GM21423 (cell line): Measurements from ENCODE around the gene CRYAA.
"Not testable (repeated sequence)": the region's sequence is repeated elsewhere in the genome, so short reads cannot be mapped to it uniquely, and the experiment has no call there.

Experiments used
- ATAC-seq: cut with Tn5 transposase; IDR thresholded peaks from one replicate; pipeline ENCODE4 v1.9.1; 2021; ENCODE audit warnings: mild to moderate bottlenecking, moderate library complexity; ENCODE audit not compliant: unreplicated experiment

CRYAA gene, protein sequence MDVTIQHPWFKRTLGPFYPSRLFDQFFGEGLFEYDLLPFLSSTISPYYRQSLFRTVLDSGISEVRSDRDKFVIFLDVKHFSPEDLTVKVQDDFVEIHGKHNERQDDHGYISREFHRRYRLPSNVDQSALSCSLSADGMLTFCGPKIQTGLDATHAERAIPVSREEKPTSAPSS

DNA sequence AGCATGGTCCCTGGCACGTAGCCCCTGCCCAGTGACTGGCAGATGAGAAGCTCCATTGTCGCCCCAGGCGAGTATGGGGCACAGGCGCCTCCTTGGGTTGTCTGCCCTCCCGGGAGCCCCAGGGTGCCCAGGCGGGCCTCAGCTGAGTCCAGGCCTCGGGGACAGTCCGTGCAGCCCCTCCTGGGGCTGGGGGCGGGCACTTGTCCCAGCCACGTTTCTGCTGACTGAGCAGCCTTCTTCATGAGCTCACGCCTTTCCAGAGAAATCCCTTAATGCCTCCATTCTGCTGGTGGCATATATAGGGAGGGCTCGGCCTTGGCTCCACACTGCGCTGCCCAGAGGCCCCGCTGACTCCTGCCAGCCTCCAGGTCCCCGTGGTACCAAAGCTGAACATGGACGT lies at the start of gene CRYAA:
Gene CRYAA (plus strand): TSS at position 301 of the 400 bp plus-strand sequence. CDS start 92 bp downstream, at position 393.
- ATAC-seq: not testable (repeated sequence)

GRCh38 chr21:43130094-43130493 lies 38.7 kb upstream of the CRYAA start:
- not testable (repeated sequence) for ATAC-seq

DNA sequence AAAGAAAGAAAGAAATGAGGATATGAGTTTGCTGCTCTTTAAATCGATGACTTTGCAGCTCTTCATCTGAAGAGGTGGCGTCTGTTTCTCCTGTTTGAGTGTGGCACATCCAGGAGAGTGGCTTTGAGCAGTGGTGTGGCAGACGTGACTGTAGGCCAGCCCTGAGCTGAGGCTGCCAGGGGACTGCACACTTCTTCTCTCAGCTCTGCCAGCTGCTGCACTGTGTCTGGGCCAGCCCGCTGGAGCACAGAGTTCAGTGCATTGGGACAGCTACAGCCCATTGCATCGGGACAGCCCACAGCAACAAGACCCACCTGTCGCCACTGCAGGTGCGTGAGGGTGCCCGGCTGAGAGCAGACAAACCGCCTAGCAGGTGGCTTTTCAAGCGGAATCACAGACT lies 34.3 kb upstream of the CRYAA start:
- ATAC-seq: not testable (repeated sequence)

- ATAC-seq: not testable (repeated sequence)
Observed at GRCh38 chr21:43138944-43139343, 29.9 kb upstream of the CRYAA start.

DNA sequence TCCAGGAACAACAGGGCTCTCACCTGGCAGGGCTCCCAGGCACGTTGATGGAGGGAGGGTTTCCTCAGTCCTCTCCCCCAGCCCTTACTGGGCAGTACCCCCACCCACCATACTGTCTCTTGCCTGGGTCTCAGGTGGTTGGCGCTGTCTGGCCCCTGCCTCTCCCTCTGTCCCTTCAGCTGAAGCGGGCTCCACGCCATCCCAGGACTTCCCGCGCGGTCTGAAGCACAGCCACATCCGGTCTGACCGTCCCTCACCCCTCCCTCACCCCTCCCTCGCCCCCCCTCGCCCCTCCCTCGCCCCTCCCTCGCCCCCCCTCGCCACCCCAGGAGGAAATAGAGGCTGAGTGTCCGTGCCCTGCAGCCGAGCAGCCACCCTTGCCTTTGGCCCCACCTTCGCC lies 27.4 kb upstream of the CRYAA start:
- not testable (repeated sequence) for ATAC-seq

DNA sequence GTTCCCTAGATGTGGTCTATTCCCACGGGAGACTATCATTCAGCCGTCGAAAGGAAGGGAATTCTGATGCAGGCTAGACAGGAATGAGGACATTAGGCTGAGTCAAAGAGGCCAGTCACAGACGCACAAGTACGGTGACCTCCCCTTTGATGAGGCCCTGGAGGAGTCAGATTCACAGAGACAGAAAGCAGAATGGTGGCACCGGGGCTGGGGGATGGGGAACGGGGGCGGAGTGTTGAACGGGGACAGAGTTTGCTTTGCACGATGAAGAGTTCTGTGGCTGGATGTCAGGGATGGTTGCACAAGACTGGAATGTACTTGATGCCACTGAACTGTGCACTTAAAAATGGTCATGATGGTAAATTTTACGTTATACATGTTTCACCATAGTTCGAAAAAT lies 22.2 kb upstream of the CRYAA start:
- ATAC-seq: not testable (repeated sequence)

DNA sequence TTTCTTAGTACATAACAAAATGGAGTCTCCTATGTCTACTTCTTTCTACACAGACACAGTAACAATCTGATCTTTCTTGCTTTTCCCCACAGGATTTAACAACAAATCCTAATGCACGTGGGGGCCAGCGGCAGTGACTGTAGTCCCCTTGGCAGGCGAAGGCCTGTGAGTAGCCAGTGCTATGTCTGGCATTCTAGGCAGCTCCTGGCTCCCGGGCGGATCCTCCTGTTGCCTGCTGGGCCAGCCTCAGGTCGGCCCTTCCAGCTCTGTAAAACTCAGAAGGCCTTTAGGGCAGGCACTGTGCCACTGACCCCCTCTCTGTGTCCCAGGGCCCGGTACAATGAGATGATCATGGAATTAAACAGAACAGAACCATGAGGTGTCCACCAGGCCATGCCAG lies 20.8 kb upstream of the CRYAA start:
- ATAC-seq: not testable (repeated sequence)

- ATAC-seq: not testable (repeated sequence)
Observed at GRCh38 chr21:43149344-43149743, 19.5 kb upstream of the CRYAA start.

- ATAC-seq: not testable (repeated sequence)
Observed at GRCh38 chr21:43153601-43154000, 15.2 kb upstream of the CRYAA start.

DNA sequence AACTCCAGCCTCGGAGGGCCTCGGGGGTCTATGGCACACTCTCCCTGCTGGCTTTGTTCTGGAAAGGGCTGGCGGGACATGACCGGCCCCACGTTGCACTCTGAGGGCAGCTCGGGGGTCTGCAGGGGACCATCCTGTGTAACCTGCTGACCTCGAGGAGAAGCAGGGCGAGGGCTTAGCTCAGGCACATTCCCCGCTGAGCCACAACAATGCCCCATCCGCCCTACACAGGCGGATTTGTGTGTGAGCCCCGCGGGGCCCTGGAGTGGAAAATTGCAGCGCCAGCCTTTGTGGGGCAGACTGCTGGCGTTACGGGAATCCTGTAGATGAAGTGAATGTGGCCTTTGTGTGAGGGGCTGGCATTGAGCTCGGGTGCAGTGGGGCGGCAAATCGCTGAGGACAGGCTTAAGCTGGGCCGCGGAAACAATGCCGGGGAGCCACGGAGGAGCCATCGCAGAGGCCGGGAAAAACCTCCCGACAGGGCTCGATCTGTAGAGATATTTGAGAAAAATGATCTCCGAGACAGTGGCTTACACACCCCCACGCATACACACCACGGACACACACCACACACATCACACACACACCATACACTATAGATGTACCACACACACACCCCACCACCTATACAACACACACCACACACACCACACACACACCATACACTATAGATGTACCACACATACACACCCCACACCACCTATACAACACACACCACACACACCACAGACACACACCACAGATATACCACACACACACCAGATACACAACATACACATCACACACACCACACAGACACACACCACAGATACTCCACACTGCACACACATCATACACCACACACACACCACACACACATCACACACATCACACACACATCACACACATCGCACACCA lies 9.3 kb upstream of the CRYAA start:
- not testable (repeated sequence) for ATAC-seq

DNA sequence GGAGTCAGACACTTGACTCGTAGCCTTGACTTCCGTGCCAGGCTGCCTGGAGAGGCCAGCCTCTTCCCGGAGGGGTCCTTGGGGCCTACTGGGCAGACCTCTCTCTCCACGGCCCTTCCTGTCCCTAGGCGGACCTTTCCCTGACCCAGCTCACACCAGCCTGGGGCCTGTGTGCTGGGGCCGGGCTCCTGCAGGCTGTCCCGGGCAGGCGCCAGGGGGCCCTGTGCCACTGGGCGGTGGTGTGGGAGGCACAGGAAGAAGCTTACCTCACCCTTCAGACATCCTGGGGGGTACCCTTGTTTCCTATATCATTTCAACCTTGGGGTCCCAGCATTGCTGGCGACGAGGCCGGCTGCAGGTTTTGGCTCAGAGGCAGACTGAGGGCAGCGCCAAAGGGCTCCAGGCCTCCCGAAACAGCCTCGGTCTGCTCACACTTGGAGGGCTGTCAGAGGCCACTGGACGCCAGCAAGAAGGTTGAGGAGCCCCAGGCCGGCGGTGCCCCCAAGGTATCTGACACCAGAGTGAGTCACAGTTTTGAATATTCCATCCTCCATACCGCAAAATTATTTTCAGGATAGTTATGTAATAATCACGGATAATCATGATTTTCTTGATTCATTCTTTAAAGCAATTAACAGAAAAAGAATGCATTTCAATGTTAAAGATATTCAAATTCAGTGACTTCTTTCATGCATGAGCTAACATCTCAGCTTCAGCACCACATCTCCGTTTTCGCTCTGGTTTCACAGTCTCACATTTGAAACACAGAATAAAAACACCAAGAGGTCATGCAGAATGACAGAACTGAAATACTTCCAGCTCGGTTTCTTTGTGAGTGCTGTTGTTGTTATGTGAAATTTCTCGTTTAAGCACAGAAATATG lies 6.7 kb upstream of the CRYAA start:
- ATAC-seq: not testable (repeated sequence)

DNA sequence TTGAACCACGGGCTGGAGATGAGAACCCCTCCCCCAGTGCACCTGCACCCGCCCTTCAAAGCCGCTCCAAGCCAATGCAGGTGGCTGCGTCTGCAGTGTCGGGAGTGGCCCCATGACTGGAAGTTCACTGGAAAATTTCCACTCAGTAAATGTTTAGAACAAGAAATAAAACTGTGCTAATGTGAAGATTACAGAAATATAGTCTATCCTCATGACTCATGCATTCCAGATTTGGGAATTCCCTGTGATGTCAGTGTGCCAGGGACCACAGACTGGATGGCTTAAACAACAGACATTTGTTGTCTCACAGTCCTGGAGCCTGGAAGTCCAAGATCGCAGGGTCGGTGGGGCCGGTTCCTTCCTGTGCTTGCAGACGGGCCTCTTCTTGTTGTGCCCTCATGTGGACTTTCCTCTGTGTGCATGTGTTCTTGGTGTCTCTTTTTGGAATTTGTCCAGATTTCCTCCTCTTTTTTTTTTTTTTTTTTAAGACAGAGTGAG lies 6.1 kb upstream of the CRYAA start:
- ATAC-seq: not testable (repeated sequence)

DNA sequence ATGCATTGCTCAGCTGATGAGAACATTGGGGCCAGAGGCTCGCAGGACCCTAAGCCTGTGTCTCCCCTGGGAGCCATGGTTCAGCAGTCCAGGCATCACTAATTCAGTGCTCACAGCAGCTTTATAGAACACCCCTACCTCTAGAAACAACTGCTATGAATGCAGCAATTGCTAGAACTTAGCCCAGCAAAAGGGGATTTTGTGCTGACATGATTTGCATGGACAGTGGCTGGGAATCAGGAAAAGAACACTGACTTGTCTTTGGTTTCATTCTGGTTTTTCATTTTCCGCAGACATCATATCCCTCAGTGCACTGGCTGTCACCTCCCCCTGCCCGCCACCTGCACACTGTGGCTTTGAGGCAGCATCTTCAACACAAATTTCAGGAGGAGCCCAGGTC lies 4.0 kb upstream of the CRYAA start:
- not testable (repeated sequence) for ATAC-seq

DNA sequence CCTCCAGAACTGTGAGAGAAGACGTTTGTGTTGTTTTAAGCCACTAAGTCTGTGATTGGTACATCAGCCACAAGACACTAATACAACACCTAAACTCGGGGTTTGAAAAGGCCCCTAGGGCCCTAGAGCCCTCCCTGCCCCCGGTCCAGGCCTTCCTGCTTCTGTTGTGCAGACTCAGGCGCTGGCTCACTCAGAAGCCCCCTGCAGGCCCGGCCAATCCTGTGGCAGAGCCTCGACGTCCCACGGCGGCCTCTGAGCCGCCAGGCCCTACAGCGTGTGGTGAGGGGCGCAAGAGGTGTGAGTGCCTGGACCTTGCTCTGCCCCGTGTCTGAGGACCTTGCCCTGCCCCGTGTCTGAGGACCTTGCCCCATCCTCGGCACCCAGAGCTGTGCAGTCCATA lies 3.1 kb upstream of the CRYAA start:
- ATAC-seq: not testable (repeated sequence)

GRCh38 chr21:43169230-43169886 lies 550 bp downstream of the CRYAA start:
- not testable (repeated sequence) for ATAC-seq

GRCh38 chr21:43169891-43170290 lies 1.1 kb downstream of the CRYAA start:
- not testable (repeated sequence) for ATAC-seq

- ATAC-seq: not testable (repeated sequence)
Observed at GRCh38 chr21:43172812-43173211, 4.0 kb downstream of the CRYAA start.

DNA sequence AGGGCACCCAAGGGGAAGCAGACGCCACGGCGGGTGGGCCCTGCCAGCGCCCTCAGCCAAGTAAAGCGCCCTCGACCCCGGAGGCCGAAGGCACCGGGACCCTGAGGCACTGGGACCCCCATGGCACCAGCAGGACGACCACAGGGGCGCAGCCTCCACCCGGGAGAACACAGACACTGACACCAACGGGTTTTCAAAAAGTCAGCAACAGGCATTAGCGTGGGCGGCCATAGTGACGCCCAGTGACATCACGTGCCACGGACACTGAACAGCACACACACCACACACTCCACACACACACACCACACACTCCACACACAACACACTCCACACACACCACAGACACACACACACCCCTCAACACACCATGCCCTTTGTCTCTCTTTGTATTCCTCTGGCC lies 4.6 kb downstream of the CRYAA start:
- ATAC-seq: not testable (repeated sequence)

DNA sequence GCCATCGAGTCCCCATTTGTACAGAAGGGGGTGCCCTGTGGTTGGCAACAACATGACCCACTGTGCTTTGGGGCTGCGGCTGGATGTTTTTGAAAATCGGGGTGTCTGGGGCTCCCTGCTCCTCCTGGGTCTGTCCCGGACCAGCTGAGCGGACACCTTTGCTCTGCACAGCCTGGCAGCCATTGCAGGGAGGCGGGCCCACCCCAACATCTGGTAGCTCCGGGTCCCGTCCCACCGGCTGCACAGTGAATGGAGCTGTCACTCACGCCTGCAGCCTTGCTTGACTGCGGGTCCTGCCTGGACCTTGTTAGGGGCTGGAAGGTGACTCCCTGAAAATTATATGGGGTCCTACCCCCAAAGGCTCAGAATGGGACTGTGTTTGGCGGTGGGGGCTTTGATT lies 5.1 kb downstream of the CRYAA start:
- not testable (repeated sequence) for ATAC-seq

DNA sequence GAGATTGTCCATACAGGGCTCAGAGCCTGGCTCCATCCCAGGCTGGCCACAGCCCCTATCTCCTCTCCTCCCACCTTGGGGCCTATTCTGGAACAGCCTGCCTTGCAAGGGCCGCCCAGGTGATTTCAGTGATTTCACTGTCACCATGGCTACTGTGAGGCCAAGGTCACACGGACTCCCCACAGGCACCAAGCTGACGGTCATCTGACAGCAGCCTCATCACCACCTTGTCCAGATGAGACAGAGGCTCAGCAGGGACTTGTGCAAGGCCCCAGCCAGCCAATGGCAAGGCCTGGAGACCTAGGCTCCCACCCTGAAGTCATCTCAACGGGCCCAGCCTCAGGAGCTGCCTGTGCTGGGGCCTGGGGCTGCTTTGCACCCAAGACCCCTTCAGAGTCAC lies 6.2 kb downstream of the CRYAA start:
- not testable (repeated sequence) for ATAC-seq
